ENCODE results near the gene MAST2. TPM values are rescaled to one million over a fixed set of nuclear protein-coding genes. Genes with fewer than 3 reads are reported as not detected.

MAST2 gene
- polyA plus RNA-seq, 2 donors: 10.8 to 17.4 TPM

Other genes with a start within 250 kb of the MAST2 start
- gene NASP, start 219.6 kb upstream of the MAST2 start, polyA plus RNA-seq: 10 to 100 TPM; 94.2 to 96.9 TPM
- gene CCDC17, start 179.6 kb upstream of the MAST2 start, polyA plus RNA-seq: 1 to 10 TPM in 1 of 2 donors, under 1 TPM in 1; 0.54 to 1.4 TPM
- gene GPBP1L1, start 117.1 kb upstream of the MAST2 start, polyA plus RNA-seq: 10 to 100 TPM; 48.6 to 53.0 TPM
- 10 to 100 TPM; 11.3 to 25.1 TPM for gene TMEM69, start 115.4 kb upstream of the MAST2 start, polyA plus RNA-seq
- 1 to 10 TPM; 3.7 to 5.2 TPM for gene IPP, start 53.0 kb upstream of the MAST2 start, polyA plus RNA-seq